ENCODE data around the gene IRX4. TPM values are rescaled to one million over a fixed set of nuclear protein-coding genes. Genes with fewer than 3 reads are reported as not detected.
A peak's percentile ranks its signal among the peaks of the same experiment; 100 is the strongest.

The IRX4 gene
- total and polyA plus RNA-seq, 7 donors, result 0.05 to 0.65 (median 0.48) TPM; not detected in 4

GRCh38 chr5:1929108-1929991, 46.6 kb upstream of the IRX4 start:
- WGBS, 3 donors, result 84 to 89% (median 85%) methylated on average over 9 of the region's 9 CpGs
- H3K27me3 ChIP-seq (ENCODE audit: insufficient read depth in 3 of 3, low read length in 2 of 3), result peaks cover 0 to 54% (median 6%) of the 10 kb centered on the region in 3 donors
- ATAC-seq, result no peak
- no peaks in the 10 kb centered on the region for H3K36me3 ChIP-seq (ENCODE audit: insufficient read depth in 1 of 2, low read depth in 1 of 2)
- H3K9me3 ChIP-seq, result no peaks in the 10 kb centered on the region
- no peak overlapping the region for H3K4me3 ChIP-seq
- peak in 1 of 2 donors; percentile 5 for DNase-seq
- no peaks in the 10 kb centered on the region for H3K4me1 ChIP-seq
- no peak overlapping the region for H3K27ac ChIP-seq
- intact Hi-C loops (cut with DNase I), result no loop called here
- no peak for TF ChIP-seq CTCF (IDR thresholded peaks at IDR 0.05)

DNA sequence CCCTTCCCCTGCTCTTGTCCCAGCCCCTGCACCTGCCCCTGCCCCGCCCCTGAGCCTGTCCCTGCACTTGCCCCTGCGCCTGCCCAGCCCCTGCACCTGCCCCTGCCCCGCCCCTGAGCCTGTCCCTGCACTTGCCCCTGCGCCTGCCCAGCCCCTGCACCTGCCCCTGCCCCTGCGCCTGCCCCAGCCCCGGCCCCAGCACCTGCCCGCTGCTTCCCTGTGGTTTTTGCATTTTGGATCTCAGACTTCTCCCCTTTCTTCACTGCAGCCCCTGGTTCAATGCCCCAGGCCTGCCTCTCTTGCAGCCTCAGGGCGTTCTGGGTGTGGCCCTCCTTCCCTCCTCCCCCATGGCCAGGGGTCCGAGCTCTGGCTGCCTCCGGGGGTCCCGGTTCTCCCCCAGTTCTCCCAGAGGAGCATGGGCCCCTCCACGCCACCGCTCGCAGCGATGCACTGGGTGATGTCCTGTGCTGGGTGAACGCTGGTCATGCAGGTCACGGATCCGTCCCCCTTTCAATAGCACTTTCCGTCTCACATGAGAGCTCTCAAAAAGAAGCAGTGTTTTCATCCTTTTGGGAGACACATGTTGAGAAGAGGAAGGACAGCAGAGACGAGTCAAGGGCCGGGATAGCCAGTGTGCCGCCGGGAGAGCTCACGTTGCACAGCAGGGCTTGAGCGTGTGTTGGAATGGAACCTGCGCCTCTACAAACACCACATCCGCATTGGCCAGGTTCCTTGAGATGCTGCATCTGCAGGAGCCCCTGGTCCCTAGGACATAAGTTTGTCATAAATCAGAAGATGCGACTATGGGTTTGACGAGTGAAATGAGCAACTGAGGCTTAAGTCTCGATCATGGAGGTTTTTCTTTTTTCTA, 44.0 kb upstream of the IRX4 start:
- H3K4me1 ChIP-seq, result no peaks in the 10 kb centered on the region
- H3K27me3 ChIP-seq (ENCODE audit: insufficient read depth in 3 of 3, low read length in 2 of 3), result peaks cover 0 to 57% (median 8%) of the 10 kb centered on the region in 3 donors
- WGBS, 3 donors, result 68 to 71% (median 69%) methylated on average over 28 to 30 of the region's 30 CpGs
- no peak for DNase-seq
- H3K36me3 ChIP-seq (ENCODE audit: insufficient read depth in 1 of 2, low read depth in 1 of 2), result no peaks in the 10 kb centered on the region
- no peak overlapping the region for H3K4me3 ChIP-seq
- ATAC-seq, result no peak
- H3K9me3 ChIP-seq, result no peaks in the 10 kb centered on the region
- TF ChIP-seq CTCF (IDR thresholded peaks at IDR 0.05), result no peak
- H3K27ac ChIP-seq, result no peak overlapping the region
- intact Hi-C loops (cut with DNase I), result no loop called here

DNA sequence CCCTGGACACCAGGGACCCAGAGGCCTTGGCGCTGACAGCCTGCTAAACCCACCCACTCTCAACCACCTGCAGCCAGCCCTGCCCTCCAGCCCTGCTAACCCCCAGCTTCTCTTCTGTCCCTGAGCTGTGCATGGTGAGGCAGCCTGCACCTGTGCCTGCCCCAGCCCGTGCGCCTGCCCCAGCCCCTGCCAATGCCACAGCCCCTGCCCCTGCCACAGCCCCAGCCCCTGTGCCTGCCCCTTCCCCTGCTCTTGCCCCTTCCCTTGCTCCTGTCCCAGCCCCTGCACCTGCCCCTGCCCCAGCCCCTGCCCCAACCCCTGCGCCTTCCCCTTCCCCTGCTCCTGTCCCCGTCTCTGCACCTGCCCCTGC, 43.3 kb upstream of the IRX4 start:
- no peak for DNase-seq
- no peak for TF ChIP-seq CTCF (IDR thresholded peaks at IDR 0.05)
- H3K4me1 ChIP-seq, result no peaks in the 10 kb centered on the region
- intact Hi-C loops (cut with DNase I), result no loop called here
- no peak overlapping the region for H3K4me3 ChIP-seq
- no peak for ATAC-seq
- H3K36me3 ChIP-seq (ENCODE audit: insufficient read depth in 1 of 2, low read depth in 1 of 2), result no peaks in the 10 kb centered on the region
- no peaks in the 10 kb centered on the region for H3K9me3 ChIP-seq
- 41 to 75% (median 75%) methylated on average over 1 to 5 of the region's 5 CpGs for WGBS, 3 donors
- peaks cover 0 to 51% (median 8%) of the 10 kb centered on the region in 3 donors for H3K27me3 ChIP-seq (ENCODE audit: insufficient read depth in 3 of 3, low read length in 2 of 3)
- no peak overlapping the region for H3K27ac ChIP-seq

GRCh38 chr5:1925111-1926070, 42.7 kb upstream of the IRX4 start:
- TF ChIP-seq CTCF (IDR thresholded peaks at IDR 0.05), result no peak
- Histone ChIP-seq H3K9me3 (no peaks in the 10 kb centered on the region), H3K4me1 (no peaks in the 10 kb centered on the region), H3K27ac (no peak overlapping the region), H3K4me3 (no peak overlapping the region), H3K36me3 (ENCODE audit: insufficient read depth in 1 of 2, low read depth in 1 of 2) (no peaks in the 10 kb centered on the region), H3K27me3 (ENCODE audit: insufficient read depth in 3 of 3, low read length in 2 of 3) (peaks cover 0 to 44% (median 8%) of the 10 kb centered on the region in 3 donors)
- WGBS, 3 donors, result 61 to 70% (median 61%) methylated on average over 25 of the region's 25 CpGs
- no peak for ATAC-seq
- no peak for DNase-seq
- intact Hi-C loops (cut with DNase I), result no loop called here
